A673 (cell line): Measurements from ENCODE around the gene TTLL5.

Experiments
- EZH2 ChIP-seq: fragments of 200-600 bp; sonication (generic); IDR thresholded peaks from 2 replicates; pipeline ENCODE4 v1.6.1; 2017; ENCODE audit warnings: borderline replicate concordance, low read depth, mild to moderate bottlenecking, mixed read lengths, antibody characterized with exemption, low read length; ENCODE audit not compliant: poor library complexity, severe bottlenecking
- TF ChIP-seq, protein P1 (sequence below): fragments of 300-800, 200-600 bp; sonication (generic); conservative IDR thresholded peaks from 2 replicates; pipeline ENCODE4 v1.5.1; 2017; ENCODE audit warnings: low read depth, mild to moderate bottlenecking, antibody characterized with exemption, low read length, moderate library complexity, mixed read lengths

DNA sequence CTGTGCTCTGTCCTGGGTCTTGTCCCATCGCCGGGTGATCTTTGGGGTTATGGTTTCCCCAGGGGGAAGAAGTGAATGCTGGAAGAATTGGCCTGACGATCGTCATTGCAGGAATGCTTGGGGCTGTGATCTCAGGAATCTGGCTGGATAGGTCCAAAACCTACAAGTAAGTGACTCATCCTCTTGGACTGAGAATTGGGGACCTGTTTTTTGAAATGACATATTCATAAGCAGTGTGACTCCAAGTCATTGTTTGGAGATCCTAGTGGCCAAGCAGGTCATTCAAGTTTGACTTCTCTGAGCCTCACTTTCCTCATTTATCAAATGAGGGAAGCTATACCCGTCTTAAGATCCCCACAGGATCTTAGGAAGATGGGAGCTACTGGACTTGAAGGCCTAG is 26.2 kb upstream of the TTLL5 start:
- no peak for TF ChIP-seq EZH2
- TF ChIP-seq, protein P1, sequence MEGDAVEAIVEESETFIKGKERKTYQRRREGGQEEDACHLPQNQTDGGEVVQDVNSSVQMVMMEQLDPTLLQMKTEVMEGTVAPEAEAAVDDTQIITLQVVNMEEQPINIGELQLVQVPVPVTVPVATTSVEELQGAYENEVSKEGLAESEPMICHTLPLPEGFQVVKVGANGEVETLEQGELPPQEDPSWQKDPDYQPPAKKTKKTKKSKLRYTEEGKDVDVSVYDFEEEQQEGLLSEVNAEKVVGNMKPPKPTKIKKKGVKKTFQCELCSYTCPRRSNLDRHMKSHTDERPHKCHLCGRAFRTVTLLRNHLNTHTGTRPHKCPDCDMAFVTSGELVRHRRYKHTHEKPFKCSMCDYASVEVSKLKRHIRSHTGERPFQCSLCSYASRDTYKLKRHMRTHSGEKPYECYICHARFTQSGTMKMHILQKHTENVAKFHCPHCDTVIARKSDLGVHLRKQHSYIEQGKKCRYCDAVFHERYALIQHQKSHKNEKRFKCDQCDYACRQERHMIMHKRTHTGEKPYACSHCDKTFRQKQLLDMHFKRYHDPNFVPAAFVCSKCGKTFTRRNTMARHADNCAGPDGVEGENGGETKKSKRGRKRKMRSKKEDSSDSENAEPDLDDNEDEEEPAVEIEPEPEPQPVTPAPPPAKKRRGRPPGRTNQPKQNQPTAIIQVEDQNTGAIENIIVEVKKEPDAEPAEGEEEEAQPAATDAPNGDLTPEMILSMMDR: no peak
